SK-N-SH (cell line): ENCODE measurements around the gene ELMO3. TPM values are rescaled to one million over a fixed set of nuclear protein-coding genes. Genes with fewer than 3 reads are reported as not detected.

Experiments used
- CTCF ChIA-PET: fragments of 300-600, 350-600 bp; formaldehyde crosslinking; extraction: SDS; loops from one replicate; lab custom pipeline; 2021; lab: Yijun Ruan, JAX
- POLR2A ChIA-PET: fragments of 350-600 bp; sonication (Branson Sonifier 250); formaldehyde crosslinking; extraction: SDS; loops from one replicate; lab custom pipeline; 2020; ENCODE audit warnings: antibody characterized with exemption, inconsistent platforms; lab: Yijun Ruan, JAX
- DNase-seq: peaks from one replicate; pipeline ENCODE4 v3.0.0; 2012
- H2AFZ ChIP-seq: fragments of 200-600 bp; sonication (generic); 2 replicates; pipeline ENCODE4 v1.8.1; 2016; ENCODE audit warnings: antibody characterized with exemption, mild to moderate bottlenecking, low read depth
- H3F3A ChIP-seq: fragments of 200-600 bp; sonication (generic); replicated peaks from 2 replicates; pipeline ENCODE3; 2016; ENCODE audit warnings: antibody characterized with exemption, mild to moderate bottlenecking; ENCODE audit not compliant: insufficient read depth
- H3K27ac ChIP-seq, 2 experiments: fragments of 200-500 bp in 1 of 2; fragments of 200-600 bp in 1 of 2; sonication (Bioruptor generic) in 1 of 2; sonication (generic), shearing (Covaris generic) in 1 of 2; 2 replicates each; pipeline versions ENCODE4 v1.5.1 to v1.6.1; 2014 to 2016; ENCODE audit warnings: low read depth in 2 of 2, inconsistent platforms in 1 of 2, low read length in 1 of 2, mild to moderate bottlenecking in 1 of 2, mixed read lengths in 1 of 2
- H3K27me3 ChIP-seq: fragments of 200-600 bp; sonication (generic), shearing (Covaris generic); 2 replicates; pipeline ENCODE4 v1.6.1; 2016; ENCODE audit warnings: mixed run types; ENCODE audit not compliant: insufficient read depth
- H3K36me3 ChIP-seq, 2 experiments: fragments of 200-500 bp in 1 of 2; fragments of 200-600 bp in 1 of 2; sonication (Bioruptor generic) in 1 of 2; sonication (generic) in 1 of 2; replicated peaks in 1 of 2; 2 replicates each; pipeline versions ENCODE3 to v1.5.1; 2014 to 2016; ENCODE audit warnings: low read length in 1 of 2, mild to moderate bottlenecking in 1 of 2; ENCODE audit not compliant: insufficient read depth in 2 of 2, control insufficient read depth in 1 of 2
- H3K4me1 ChIP-seq, 2 experiments: fragments of 200-500 bp in 1 of 2; fragments of 200-600 bp in 1 of 2; sonication (Bioruptor generic) in 1 of 2; sonication (generic), shearing (Covaris generic) in 1 of 2; 2 replicates each; pipeline versions ENCODE4 v1.5.1 to v1.6.1; 2014 to 2016; ENCODE audit warnings: low read depth in 1 of 2, low read length in 1 of 2, mixed run types in 1 of 2; ENCODE audit not compliant: insufficient read depth in 2 of 2, control insufficient read depth in 1 of 2
- H3K4me2 ChIP-seq: fragments of 200-600 bp; sonication (generic), shearing (Covaris generic); 2 replicates; pipeline ENCODE4 v1.6.1; 2017; ENCODE audit warnings: mixed run types
- H3K4me3 ChIP-seq, 2 experiments: fragments of 200-500 bp in 1 of 2; fragments of 200-600 bp in 1 of 2; sonication (Bioruptor generic) in 1 of 2; sonication (generic), shearing (Covaris generic) in 1 of 2; 2 replicates each; pipeline versions ENCODE4 v1.5.1 to v1.8.1; 2014 to 2016; ENCODE audit warnings: low read depth in 2 of 2, inconsistent platforms in 1 of 2, low read length in 1 of 2, mild to moderate bottlenecking in 1 of 2, mixed read lengths in 1 of 2, moderate library complexity in 1 of 2
- H3K79me2 ChIP-seq: fragments of 200-600 bp; sonication (generic); 2 replicates; pipeline ENCODE4 v1.8.1; 2017; ENCODE audit warnings: mild to moderate bottlenecking; ENCODE audit not compliant: insufficient read depth
- H3K9ac ChIP-seq: fragments of 200-600 bp; sonication (generic); 2 replicates; pipeline ENCODE4 v1.6.1; 2017; ENCODE audit warnings: mixed run types
- H3K9me2 ChIP-seq: fragments of 200-600 bp; sonication (generic); 2 replicates; pipeline ENCODE4 v1.6.1; 2017; ENCODE audit warnings: mixed run types
- H3K9me3 ChIP-seq: fragments of 200-600 bp; sonication (generic); 2 replicates; pipeline ENCODE4 v1.6.1; 2017; ENCODE audit warnings: mixed run types, mild to moderate bottlenecking, moderate library complexity
- H4K20me1 ChIP-seq: fragments of 200-600 bp; sonication (generic); 2 replicates; pipeline ENCODE4 v1.6.1; 2017; ENCODE audit warnings: mild to moderate bottlenecking, mixed run types; ENCODE audit not compliant: insufficient read depth
- CHD2 ChIP-seq: fragments of 150-350 bp; IDR thresholded peaks from 2 replicates; pipeline ENCODE4 v1.6.1; 2018; ENCODE audit warnings: low read length; ENCODE audit not compliant: partially characterized antibody
- ELF1 ChIP-seq: IDR thresholded peaks from 2 replicates; pipeline ENCODE4 v1.4.0; 2012
- EZH2phosphoT487 ChIP-seq: fragments of 200-600 bp; sonication (generic); IDR thresholded peaks from 2 replicates; pipeline ENCODE4 v1.6.1; 2017; ENCODE audit warnings: low read depth, mixed run types, mild to moderate bottlenecking, antibody characterized with exemption, moderate library complexity, borderline replicate concordance
- FOSL2 ChIP-seq: IDR thresholded peaks from 2 replicates; pipeline ENCODE4 v1.4.0; 2012; ENCODE audit warnings: low read depth, mild to moderate bottlenecking, moderate library complexity, borderline replicate concordance
- GABPA ChIP-seq: IDR thresholded peaks from 2 replicates; pipeline ENCODE4 v1.4.0; 2012; ENCODE audit warnings: low read depth, mild to moderate bottlenecking
- JUND ChIP-seq: IDR thresholded peaks from 2 replicates; pipeline ENCODE4 v1.4.0; 2012
- NFIC ChIP-seq: IDR thresholded peaks from 2 replicates; pipeline ENCODE4 v1.4.0; 2012; ENCODE audit warnings: borderline replicate concordance
- RFX5 ChIP-seq: IDR thresholded peaks from 2 replicates; pipeline ENCODE4 v1.6.1; 2012; ENCODE audit warnings: mild to moderate bottlenecking, improper control_type of control experiment, low read length
- SIN3A ChIP-seq: IDR thresholded peaks from 2 replicates; pipeline ENCODE4 v1.6.1; 2012; ENCODE audit warnings: low read depth, mild to moderate bottlenecking, low read length, moderate library complexity, borderline replicate concordance
- TCF12 ChIP-seq: IDR thresholded peaks from 2 replicates; pipeline ENCODE4 v1.4.0; 2012
- TEAD4 ChIP-seq: IDR thresholded peaks from 2 replicates; pipeline ENCODE4 v1.4.0; 2012; ENCODE audit warnings: mild to moderate bottlenecking, borderline replicate concordance; ENCODE audit not compliant: insufficient read depth
- WGBS: methylation state at CpG from one replicate; pipeline ENCODE4 v1.1.6; 2017; ENCODE audit warnings: low lambda C conversion rate; 5-methylcytosine and 5-hydroxymethylcytosine counted together
- polyA plus RNA-seq, 3 experiments: library from polyadenylated mRNA; depleted of rRNA; stranded (reverse); fragments of >200 nt; gene quantifications; 2 replicates each; pipeline ENCODE4 v1.2.3, GENCODE V29; 2012
- TF ChIP-seq, protein P1 (sequence below): fragments of 200-600 bp; sonication (generic); IDR thresholded peaks from 2 replicates; pipeline ENCODE4 v1.6.1; 2017; ENCODE audit warnings: antibody characterized with exemption, mild to moderate bottlenecking, moderate library complexity
- TF ChIP-seq, protein P2 (sequence below): IDR thresholded peaks from 2 replicates; pipeline ENCODE4 v1.6.1; 2012; ENCODE audit warnings: mild to moderate bottlenecking, low read depth, low read length, moderate library complexity

ELMO3 gene
- polyA plus RNA-seq, 1 of the 3 experiments (the other 2 are of a cell fraction): 2.3 TPM

DNA sequence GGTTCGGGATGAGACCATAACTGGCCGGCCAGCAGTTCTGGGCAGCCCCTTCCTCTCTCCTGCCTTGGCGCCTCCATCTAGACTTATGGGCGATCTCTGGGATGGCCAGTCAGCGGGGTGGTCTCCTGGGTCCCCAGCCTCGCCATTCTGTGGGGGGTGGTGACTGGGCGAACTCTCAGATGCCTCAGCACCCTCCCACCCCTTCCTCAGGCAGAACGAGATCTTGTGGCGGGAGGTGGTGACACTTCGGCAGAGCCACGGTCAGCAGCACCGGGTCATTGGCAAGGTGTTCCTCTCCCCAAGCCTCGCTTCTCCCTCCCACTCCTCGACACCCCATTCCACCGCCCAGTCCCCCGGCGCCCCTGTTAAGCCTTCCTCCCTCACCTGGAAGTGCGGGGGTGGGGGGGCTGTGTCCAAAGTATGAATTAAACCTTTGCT is 32.8 kb upstream of the ELMO3 start:
- no peak overlapping the region for H3K4me2 ChIP-seq

More for the DNA sequence above, 32.8 kb upstream of the ELMO3 start:
- no peak for DNase-seq
- 90% methylated on average over 5 of the region's 18 CpGs for WGBS
- Histone ChIP-seq H3K27me3 (no peaks in the 10 kb centered on the region), H3F3A (peaks cover 22% of the 10 kb centered on the region), H3K9ac (no peak overlapping the region), H2AFZ (no peak overlapping the region), H3K27ac (no peak overlapping the region), H3K4me1 (peaks cover 16 to 41% of the 10 kb centered on the region in 2 experiments; a peak in 2 of 4 replicates), H3K36me3 (no peaks in the 10 kb centered on the region), H3K4me3 (no peak overlapping the region), H3K79me2 (peaks cover 3% of the 10 kb centered on the region; the same call in 1 of the 2 replicates), H3K9me2 (no peaks in the 10 kb centered on the region), H4K20me1 (no peaks in the 10 kb centered on the region), H3K9me3 (no peaks in the 10 kb centered on the region)
- no peak for TF ChIP-seq CHD2
- TF ChIP-seq EZH2phosphoT487: no peak
- TF ChIP-seq TEAD4: no peak
- no peak for TF ChIP-seq FOSL2
- TF ChIP-seq TCF12: no peak
- TF ChIP-seq GABPA: no peak
- TF ChIP-seq, protein P1, sequence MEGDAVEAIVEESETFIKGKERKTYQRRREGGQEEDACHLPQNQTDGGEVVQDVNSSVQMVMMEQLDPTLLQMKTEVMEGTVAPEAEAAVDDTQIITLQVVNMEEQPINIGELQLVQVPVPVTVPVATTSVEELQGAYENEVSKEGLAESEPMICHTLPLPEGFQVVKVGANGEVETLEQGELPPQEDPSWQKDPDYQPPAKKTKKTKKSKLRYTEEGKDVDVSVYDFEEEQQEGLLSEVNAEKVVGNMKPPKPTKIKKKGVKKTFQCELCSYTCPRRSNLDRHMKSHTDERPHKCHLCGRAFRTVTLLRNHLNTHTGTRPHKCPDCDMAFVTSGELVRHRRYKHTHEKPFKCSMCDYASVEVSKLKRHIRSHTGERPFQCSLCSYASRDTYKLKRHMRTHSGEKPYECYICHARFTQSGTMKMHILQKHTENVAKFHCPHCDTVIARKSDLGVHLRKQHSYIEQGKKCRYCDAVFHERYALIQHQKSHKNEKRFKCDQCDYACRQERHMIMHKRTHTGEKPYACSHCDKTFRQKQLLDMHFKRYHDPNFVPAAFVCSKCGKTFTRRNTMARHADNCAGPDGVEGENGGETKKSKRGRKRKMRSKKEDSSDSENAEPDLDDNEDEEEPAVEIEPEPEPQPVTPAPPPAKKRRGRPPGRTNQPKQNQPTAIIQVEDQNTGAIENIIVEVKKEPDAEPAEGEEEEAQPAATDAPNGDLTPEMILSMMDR: no peak
- TF ChIP-seq, protein P2, sequence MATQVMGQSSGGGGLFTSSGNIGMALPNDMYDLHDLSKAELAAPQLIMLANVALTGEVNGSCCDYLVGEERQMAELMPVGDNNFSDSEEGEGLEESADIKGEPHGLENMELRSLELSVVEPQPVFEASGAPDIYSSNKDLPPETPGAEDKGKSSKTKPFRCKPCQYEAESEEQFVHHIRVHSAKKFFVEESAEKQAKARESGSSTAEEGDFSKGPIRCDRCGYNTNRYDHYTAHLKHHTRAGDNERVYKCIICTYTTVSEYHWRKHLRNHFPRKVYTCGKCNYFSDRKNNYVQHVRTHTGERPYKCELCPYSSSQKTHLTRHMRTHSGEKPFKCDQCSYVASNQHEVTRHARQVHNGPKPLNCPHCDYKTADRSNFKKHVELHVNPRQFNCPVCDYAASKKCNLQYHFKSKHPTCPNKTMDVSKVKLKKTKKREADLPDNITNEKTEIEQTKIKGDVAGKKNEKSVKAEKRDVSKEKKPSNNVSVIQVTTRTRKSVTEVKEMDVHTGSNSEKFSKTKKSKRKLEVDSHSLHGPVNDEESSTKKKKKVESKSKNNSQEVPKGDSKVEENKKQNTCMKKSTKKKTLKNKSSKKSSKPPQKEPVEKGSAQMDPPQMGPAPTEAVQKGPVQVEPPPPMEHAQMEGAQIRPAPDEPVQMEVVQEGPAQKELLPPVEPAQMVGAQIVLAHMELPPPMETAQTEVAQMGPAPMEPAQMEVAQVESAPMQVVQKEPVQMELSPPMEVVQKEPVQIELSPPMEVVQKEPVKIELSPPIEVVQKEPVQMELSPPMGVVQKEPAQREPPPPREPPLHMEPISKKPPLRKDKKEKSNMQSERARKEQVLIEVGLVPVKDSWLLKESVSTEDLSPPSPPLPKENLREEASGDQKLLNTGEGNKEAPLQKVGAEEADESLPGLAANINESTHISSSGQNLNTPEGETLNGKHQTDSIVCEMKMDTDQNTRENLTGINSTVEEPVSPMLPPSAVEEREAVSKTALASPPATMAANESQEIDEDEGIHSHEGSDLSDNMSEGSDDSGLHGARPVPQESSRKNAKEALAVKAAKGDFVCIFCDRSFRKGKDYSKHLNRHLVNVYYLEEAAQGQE: no peak
- no peak for TF ChIP-seq ELF1
- TF ChIP-seq NFIC: no peak
- no peak for TF ChIP-seq SIN3A
- TF ChIP-seq RFX5: no peak
- no peak for TF ChIP-seq JUND
- CTCF ChIA-PET: interaction anchor here (0.7 to 2.3 kb wide), 3 partner anchors 11 to 557 kb away, joined by 3 to 13 read pairs (median 3); no protein-coding TSS in a partner anchor
- POLR2A ChIA-PET: no interaction called here
